Measurements from ENCODE around the gene BACH2.
A peak's percentile ranks its signal among the peaks of the same experiment; 100 is the strongest.
"Not testable (repeated sequence)": the region's sequence is repeated elsewhere in the genome, so short reads cannot be mapped to it uniquely, and the experiment has no call there.

Gene BACH2

GRCh38 chr6:90039911-90040310 is 256.7 kb downstream of the BACH2 start:
- DNase-seq (ENCODE audit: low read depth in 1 of 2, low spot score in 1 of 2), result no peak

DNA sequence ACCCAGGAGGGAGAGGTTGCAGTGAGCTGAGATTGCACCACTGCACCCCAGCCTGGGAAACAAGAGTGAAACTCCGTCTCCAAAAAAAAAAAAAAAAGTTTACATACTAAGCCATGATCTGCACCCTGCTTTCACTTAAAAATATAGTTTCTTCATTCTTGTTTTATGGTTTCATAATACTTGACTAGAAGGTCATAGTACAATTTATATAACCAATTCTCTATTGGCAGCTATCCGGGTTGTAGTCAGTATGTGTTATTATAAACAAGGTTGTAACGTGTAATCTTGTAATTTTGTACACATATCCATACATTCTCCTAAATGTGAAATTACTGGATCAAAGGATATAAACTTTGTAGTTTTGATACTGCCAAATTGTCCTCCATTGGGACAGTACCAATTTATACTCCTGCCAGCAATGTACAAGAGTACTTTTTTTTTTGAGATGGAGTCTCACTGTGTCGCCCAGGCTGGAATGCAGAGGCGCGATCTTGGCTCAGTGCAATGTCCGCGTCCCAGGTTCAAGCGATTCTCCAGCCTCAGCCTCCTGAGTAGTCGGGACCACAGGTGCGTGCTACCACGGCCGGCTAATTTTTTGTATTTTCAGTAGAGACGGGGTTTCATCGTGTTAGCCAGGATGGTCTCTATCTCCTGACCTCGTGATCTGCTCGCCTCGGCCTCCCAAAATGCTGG is 257.5 kb downstream of the BACH2 start:
- DNase-seq (ENCODE audit: low read depth in 1 of 2, low spot score in 1 of 2), result no peak

DNA sequence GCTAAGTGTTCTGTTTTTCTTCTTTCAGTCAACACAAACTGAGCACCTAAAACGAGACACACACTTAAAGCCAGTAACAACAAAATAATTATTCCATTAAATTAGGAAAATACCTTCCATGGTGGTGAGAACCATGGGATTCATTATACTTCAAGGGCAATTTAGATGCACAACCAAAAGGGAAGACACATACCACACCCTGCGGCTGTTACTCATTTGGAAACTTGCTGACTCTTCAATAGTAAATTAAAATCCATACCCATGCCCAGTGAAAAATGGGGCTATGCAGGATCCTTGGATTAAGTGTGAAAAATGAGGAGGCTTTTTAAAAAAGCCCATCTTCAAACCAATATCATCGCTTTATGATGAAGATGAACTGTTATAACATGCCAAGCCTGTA is 259.7 kb downstream of the BACH2 start:
- no peak for DNase-seq (ENCODE audit: low read depth in 1 of 2, low spot score in 1 of 2)

DNA sequence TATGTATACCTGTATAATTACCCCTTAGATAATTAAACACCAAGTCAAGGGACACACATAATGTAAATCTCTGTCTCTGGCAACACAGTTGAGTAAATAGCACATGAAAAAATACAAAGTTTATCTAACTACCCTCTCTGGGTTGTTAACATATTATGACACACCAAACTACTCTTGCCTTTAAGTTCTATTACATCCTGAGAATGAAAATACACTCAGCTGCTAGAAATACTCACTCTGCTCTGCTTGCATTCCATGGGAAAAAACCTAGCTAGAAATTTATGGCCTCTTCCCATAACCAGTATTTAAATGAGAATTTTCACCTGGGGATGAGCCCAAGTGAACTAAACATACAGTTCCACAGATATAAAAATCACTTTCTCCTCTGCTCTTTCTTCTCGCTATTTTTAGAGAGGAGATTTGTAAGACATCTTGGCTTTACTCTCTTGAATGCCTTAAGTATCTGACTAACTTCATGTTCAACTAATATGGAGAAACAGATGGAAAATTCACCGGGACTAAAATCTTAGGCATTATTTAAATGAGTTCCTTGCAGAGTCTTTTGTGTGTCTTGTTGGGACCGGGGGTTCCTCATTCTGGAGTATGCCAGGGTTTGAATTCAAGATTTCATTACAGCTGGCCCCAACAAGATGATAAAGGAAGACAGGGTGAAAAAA is 261.5 kb downstream of the BACH2 start:
- no peak for DNase-seq (ENCODE audit: low read depth in 1 of 2, low spot score in 1 of 2)

DNA sequence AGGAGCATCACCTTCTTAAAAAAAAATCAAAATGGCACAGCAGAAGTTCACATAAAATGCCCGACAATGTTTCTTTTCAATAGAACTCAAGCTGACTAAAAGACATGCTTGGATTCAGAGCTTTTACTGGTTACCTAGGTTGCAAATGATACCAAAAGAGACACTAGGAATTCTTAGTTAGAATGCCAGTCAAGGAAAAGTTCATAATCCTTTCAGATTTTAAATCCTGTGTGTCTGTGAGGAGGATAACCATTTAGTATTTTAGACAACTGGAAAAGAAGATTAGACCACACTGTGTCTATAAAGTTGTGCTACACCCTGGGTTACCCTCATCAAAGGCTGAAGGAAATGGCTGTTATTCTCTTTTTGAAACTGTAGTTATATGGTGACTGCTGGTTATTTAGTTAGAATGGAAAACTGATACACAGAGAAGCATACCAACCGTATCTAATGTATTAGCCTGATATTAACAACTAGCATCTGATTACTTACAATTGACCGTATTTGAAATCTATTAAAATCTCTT is 262.8 kb downstream of the BACH2 start:
- no peak for DNase-seq (ENCODE audit: low read depth in 1 of 2, low spot score in 1 of 2)

- DNase-seq (ENCODE audit: low read depth in 1 of 2, low spot score in 1 of 2), result not testable (repeated sequence)
These were observed 264.0 kb downstream of the BACH2 start for GRCh38 chr6:90032489-90033212.

DNA sequence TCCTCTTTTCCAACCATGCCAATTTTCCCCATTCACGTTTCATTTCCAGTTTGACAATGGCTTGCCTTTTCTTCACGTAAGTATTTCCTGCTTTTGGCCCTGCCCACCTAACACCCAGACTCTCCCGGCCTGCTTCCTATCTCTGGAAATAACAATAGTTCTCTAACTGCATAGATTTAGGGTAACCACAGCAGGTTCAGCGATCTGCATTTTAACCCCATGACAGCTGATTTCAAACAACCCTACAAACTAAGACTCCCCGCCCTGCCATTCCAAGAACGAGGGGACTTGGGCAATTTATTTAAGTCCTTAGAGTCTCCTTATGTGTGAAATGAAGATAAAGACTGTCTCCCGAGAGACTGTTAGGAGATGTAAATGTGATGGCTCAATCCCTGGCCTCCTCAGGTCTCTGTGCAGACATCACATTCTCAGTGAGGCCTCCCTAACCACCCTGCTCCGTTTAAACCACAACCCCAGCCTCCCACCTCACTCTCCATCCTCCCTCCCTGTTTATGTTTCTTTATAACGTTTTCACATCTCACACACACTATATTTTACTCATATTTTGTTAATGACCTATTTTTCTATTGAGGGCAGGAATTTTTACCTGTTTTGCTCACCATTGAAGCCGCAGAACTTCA is 267.5 kb downstream of the BACH2 start:
- DNase-seq (ENCODE audit: low read depth in 1 of 2, low spot score in 1 of 2), result no peak

DNA sequence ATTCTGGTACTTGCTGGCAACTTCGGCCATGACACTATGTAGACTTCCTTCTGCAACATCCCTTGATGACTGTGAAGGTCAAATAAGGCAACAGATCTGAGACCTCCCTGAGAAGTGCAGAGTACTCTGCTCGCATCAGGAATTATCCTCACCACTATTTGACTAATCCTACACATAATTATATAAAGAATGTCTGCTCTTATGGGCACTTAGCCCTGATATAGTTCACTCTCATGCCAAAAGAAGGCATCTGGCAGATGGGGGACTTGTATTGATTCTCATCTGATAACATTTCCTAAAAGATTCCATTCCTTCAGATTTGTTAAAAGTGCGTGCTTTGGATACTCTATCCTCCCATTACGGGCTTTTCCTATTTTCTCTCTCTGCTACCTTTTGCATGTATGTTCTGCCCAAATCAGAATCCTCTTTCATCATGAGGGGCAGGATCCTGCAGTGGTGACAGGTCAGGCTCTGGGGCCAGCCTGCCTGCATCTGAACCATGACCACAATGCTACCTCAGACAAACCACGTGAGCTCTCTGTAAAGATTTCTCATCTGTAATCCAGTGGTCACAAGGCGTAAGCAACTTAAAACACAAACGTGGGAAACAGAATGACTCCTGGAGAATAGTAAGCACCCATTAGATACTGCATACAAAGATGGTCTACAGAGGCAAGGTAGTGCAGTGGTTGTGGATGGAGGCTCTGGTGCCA is 268.4 kb downstream of the BACH2 start:
- no peak for DNase-seq (ENCODE audit: low read depth in 1 of 2, low spot score in 1 of 2)

- no peak for DNase-seq (ENCODE audit: low read depth in 1 of 2, low spot score in 1 of 2)
These were observed 270.4 kb downstream of the BACH2 start for GRCh38 chr6:90026216-90026615.

DNA sequence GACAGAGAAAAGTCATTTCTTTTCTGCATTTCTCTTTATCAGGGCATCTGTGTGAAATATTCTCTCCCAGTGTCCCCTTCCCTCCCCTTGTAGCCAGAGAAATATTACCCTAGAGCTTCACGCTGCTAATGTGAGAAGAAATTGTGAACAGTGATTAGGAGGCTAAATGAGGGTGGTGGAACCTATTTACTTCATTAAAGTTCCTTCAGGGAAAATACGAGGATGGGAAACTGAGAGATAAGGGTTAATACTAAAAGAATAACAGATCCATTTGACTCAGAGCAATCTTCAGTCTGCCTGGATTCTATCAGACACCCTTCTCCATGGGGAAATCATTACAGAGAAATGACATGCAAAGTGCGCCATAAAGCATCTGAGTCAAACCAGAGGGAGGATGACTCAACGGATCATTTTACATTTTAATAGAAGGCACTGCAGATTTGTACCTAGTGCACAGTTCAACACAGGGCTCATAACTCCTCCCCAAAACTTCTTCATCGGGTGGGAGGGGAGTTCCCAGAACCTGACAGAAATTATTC is 271.1 kb downstream of the BACH2 start:
- DNase-seq (ENCODE audit: low read depth in 1 of 2, low spot score in 1 of 2), result peak in 1 of 2 donors; percentile 64

- DNase-seq (ENCODE audit: low read depth in 1 of 2, low spot score in 1 of 2), result no peak
These were observed 272.0 kb downstream of the BACH2 start for GRCh38 chr6:90024633-90025032.

- no peak for DNase-seq (ENCODE audit: low read depth in 1 of 2, low spot score in 1 of 2)
These were observed 274.9 kb downstream of the BACH2 start for GRCh38 chr6:90021711-90022110.

GRCh38 chr6:90020746-90021145 is 275.9 kb downstream of the BACH2 start:
- DNase-seq (ENCODE audit: low read depth in 1 of 2, low spot score in 1 of 2), result no peak

DNA sequence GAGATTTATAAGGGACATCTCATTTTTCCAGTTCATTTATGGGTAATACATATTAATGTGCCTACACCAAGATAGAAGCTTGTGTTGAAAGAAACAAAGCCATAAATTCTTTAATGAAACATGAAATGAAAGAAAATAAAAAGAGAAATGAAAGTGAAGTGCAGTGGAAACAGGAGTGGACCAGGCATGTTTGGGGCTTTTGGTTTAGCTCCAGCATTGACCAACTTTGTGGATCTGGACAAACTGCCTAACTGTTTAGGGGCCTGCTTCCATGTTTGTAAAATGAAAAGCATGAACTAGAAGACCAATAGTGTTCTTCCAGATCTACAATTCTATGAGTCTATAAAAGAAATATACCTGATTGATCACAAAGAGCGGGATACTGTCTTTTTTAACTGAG is 277.4 kb downstream of the BACH2 start:
- no peak for DNase-seq (ENCODE audit: low read depth in 1 of 2, low spot score in 1 of 2)

DNA sequence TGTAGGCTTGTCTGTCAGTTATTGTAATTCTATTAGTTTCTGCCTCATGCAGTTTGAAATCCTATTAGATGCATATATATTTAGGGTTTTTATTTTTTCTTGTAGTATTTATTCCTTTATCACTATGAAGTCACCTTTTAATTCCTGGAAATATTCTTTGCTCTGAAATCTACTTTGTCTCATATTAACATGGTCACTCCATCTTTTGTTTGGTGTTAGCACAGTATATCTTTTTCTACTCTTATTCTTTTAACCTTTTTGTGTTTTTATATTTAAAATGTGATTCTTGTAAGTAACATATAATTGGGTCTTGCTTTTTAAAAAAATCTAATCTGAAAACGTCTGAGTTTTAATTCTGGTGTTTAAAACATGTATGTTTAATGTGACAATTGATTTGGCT is 280.8 kb downstream of the BACH2 start:
- no peak for DNase-seq (ENCODE audit: low read depth in 1 of 2, low spot score in 1 of 2)

DNA sequence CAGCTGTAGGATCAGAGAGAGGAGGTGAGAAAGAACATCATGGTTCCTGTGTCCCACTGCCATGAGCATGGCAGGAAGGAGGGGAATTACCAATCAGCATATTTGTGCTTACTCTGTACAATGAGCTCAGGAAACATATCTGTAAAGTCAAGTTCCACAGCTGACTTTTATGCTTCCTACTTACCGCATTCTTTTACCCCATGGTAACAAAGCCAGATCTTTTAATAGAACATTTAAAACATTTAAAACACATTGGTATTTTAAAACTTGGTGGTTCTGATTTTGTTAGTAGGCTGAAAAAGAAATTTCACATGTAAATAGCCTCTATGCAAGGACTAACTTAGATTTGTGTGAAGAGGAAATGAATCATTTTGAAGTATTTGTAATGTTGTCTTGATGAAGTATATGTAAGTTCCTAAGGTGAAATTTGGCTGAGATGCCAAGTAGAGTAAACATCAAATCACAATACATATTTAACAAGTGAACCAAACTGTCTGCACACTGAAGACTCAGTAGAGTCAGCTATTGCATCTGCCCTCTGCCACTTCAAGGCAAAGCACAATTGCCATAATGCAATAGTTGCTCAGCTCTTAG is 287.6 kb downstream of the BACH2 start:
- DNase-seq (ENCODE audit: low read depth in 1 of 2, low spot score in 1 of 2), result no peak

DNA sequence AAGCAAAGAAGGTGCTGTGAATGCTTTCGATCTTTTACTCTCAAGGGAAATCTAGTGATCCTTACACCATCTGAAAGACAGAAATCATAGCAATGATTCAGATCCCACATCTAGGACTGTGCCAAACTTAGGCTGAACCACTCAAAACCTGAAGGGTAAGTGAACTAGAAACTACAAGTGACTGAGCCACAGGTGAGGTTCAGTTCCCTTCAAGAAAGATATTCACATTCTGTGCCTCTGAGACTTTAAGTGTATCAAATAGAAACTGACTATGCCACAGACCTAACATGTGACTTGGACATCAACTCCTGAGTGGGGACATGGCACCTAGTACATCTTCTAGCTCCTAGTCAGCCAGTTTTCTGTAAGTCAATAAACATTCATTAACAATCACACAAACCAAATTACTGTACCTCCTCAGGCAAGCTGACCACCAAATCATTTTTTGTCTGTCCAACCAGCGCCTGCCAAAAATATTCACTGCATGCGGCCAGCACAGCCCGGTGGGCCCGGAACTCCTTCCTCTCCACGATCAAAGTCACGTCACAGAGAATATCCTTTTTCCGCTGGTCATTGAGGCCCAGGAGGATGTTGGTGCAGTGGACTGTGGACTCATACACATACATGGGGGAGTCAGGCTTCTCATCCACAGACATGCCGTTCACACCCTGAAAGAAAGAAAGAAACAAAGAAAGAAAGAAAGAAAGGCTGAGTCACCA is 288.3 kb downstream of the BACH2 start:
- DNase-seq (ENCODE audit: low read depth in 1 of 2, low spot score in 1 of 2), result peak in 1 of 2 donors; percentile 36

DNA sequence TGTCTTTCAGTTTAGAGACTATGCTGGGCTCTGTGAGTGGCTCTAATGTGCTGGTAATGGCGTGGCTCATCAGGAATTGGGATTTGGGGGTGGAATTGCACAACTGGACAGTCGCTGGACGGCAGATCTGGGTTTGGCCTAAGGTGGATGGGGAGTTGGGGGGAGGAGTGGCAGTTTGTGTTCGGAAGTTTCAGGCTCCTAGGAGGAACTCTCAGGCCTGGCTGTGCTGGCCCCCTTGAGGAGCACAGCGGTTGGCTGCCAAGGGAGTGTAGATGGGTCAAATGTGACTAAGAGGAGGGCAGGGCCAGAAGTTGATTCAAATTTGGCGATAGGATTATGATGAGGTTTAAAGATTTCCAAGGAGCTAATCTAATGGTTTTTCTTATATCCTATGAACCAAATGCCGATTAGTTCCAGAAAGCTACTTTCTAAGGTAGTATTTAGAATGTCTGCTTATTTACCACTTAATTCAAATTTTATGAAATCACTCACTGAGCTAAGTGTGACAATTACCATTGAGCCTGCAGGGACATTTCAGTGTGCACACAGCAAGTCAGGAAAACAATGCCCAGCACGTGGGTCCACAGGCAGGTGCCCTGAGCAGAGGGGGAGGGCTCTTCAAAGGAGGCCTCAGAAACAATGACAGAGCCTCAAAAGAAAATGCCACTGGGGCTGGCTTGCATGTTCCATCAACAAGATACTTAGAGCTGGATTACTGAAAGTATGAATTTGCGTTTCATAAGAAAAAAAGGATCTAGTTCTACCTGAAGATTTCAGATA is 291.4 kb downstream of the BACH2 start:
- DNase-seq (ENCODE audit: low read depth in 1 of 2, low spot score in 1 of 2), result no peak

DNA sequence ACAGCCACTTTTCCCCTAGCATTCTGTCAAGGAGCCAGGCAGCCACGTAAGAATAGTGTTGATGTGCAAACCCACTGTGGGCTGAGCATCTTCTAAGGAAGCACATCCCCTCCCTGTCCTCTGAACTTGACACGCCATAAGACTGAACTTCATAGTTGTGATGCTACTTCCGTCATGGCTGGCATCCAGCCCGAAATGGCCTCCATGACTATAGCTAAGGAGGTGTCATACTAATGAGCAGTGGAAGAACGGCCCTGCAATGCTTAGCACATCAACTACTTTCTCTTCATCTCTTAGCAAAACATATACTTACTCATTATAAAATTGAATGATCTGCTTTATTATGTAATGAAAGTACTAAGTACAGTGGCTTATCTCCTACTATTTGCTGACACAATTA is 292.1 kb downstream of the BACH2 start:
- DNase-seq (ENCODE audit: low read depth in 1 of 2, low spot score in 1 of 2), result no peak

Measured in activated CD4-positive, alpha-beta T cell treated with anti-CD3 and anti-CD28 coated beads, Interleukin-2, amount 50 U/mL, for 24 hours (primary cell).